Spleen (tissue), 11 donors: ENCODE data around the gene CCDC141. TPM values are rescaled to one million over a fixed set of nuclear protein-coding genes. Genes with fewer than 3 reads are reported as not detected.

ENCODE experiments used
- DNase-seq: peaks from one replicate; pipeline ENCODE4 v3.0.0-alpha.2; 2020
- H3K27ac ChIP-seq, 8 donors: fragments of 200-600 bp; sonication (generic) in 7 of 8; 1 replicate in 4 of 8; 2 replicates in 4 of 8; pipeline versions ENCODE4 v1.5.0 to v1.8.0; 2016 to 2021; ENCODE audit warnings: inconsistent platforms in 4 of 8, mild to moderate bottlenecking in 4 of 8, moderate library complexity in 1 of 8
- H3K27me3 ChIP-seq, 7 donors: fragments of 200-600 bp; sonication (generic) in 6 of 7; replicated peaks in 1 of 7; 1 replicate in 4 of 7; 2 replicates in 3 of 7; pipeline versions ENCODE4 v1.5.0 to v1.8.0; 2016 to 2021; ENCODE audit warnings: inconsistent platforms in 3 of 7, mild to moderate bottlenecking in 1 of 7
- H3K36me3 ChIP-seq, 6 donors: fragments of 200-600 bp; sonication (generic) in 5 of 6; 1 replicate in 4 of 6; 2 replicates in 2 of 6; pipeline versions ENCODE4 v1.5.0 to v1.8.0; 2016 to 2021; ENCODE audit warnings: inconsistent platforms in 2 of 6
- H3K4me1 ChIP-seq, 6 donors: fragments of 200-600 bp; sonication (generic) in 5 of 6; 1 replicate in 3 of 6; 2 replicates in 3 of 6; pipeline versions ENCODE4 v1.5.0 to v1.8.0; 2016 to 2021; ENCODE audit warnings: inconsistent platforms in 3 of 6
- H3K4me3 ChIP-seq, 8 donors: fragments of 200-600 bp; sonication (generic) in 7 of 8; 1 replicate in 4 of 8; 2 replicates in 4 of 8; pipeline versions ENCODE4 v1.5.0 to v1.8.0; 2016 to 2021; ENCODE audit warnings: inconsistent platforms in 4 of 8, mild to moderate bottlenecking in 4 of 8, moderate library complexity in 2 of 8
- H3K9me3 ChIP-seq, 8 donors: fragments of 200-600 bp; sonication (generic) in 7 of 8; 1 replicate in 4 of 8; 2 replicates in 4 of 8; pipeline versions ENCODE4 v1.5.0 to v1.8.0; 2016 to 2021; ENCODE audit warnings: inconsistent platforms in 4 of 8
- CTCF ChIP-seq, 11 experiments: fragments of 200-600 bp in 7 of 11; fragments of 450-650 bp in 4 of 11; sonication (generic) in 4 of 11; IDR thresholded peaks in 8 of 11; conservative IDR thresholded peaks in 3 of 11; 1 replicate in 7 of 11; 2 replicates in 4 of 11; pipeline versions ENCODE4 v1.4.0 to v1.8.0; 2016 to 2021; ENCODE audit warnings: antibody characterized with exemption in 11 of 11, inconsistent platforms in 4 of 11, mild to moderate bottlenecking in 1 of 11
- POLR2A ChIP-seq, 3 donors: fragments of 450-650 bp; IDR thresholded peaks; one replicate each; pipeline ENCODE4 v1.5.1; 2017; ENCODE audit warnings: antibody characterized with exemption in 3 of 3, mild to moderate bottlenecking in 1 of 3
- POLR2AphosphoS5 ChIP-seq, 3 donors: sonication (generic); formaldehyde crosslinking; IDR thresholded peaks; one replicate each; pipeline ENCODE4 v1.5.1; 2017; ENCODE audit warnings: antibody characterized with exemption in 3 of 3
- WGBS, 5 donors: extraction: QIAGEN DNeasy Blood & Tissue Kit in 3 of 5; methylation state at CpG; one replicate each; pipeline versions ENCODE4 v1.1.5 to v1.1.7; 2013 to 2018; 5-methylcytosine and 5-hydroxymethylcytosine counted together
- intact Hi-C: fragments of 100-400 bp; cut with DNase I; formaldehyde crosslinking; loops from one replicate; pipeline ENCODE4 v1.15.0; 2023; ENCODE audit warnings: low total_unique reads
- polyA plus RNA-seq, 3 donors: library from polyadenylated mRNA; stranded (reverse); fragments of 200-250 nt; gene quantifications; one replicate each; pipeline ENCODE4 v1.2.1, GENCODE V29; 2013
- total RNA-seq, 7 donors: library from RNA; depleted of rRNA in 3 of 7; stranded (reverse); fragments of >200 nt in 3 of 7; fragmentation: NEBNext Ultra II Directional in 4 of 7; extraction: Animal tissue kit (Norgen Biotek cat#: 25700) in 4 of 7; gene quantifications; one replicate each; pipeline versions ENCODE4 v1.1.0 to v1.2.1, GENCODE V29; 2016 to 2021
- donor health status: healthy with polysubstance abuse.
- donor health status: DM: no; HTN: no; CAD: no; lungs with moderate emphysema.
- donor health status: DM: no; HTN: no; CAD: no.
- donor health status: Bipolar disorder and iron deficiency.
- donor health status: healthy.
- donor health status: DM: no; HTN: no; CAD: no.
- donor health status: DM: yes; HTN: yes; CAD: no.

The CCDC141 gene
- total and polyA plus RNA-seq, 10 donors, result 0.29 to 21.3 (median 11.4) TPM

GRCh38 chr2:178892751-178893625, 156.9 kb downstream of the CCDC141 start:
- no peaks in the 10 kb centered on the region for H3K9me3 ChIP-seq
- no peak for DNase-seq
- 71 to 82% (median 79%) methylated on average over 5 of the region's 5 CpGs for WGBS, 5 donors
- peaks cover 0 to 4% (median 0%) of the 10 kb centered on the region in 6 donors for H3K4me1 ChIP-seq
- H3K27ac ChIP-seq, result no peak overlapping the region
- no peak for TF ChIP-seq CTCF (IDR thresholded peaks at IDR 0.05 in 8 of 11, conservative IDR thresholded peaks at IDR 0.05 in 3 of 11)
- no peak for TF ChIP-seq POLR2AphosphoS5 (IDR thresholded peaks at IDR 0.05)
- TF ChIP-seq POLR2A (IDR thresholded peaks at IDR 0.05), result no peak
- no peaks in the 10 kb centered on the region for H3K27me3 ChIP-seq
- H3K36me3 ChIP-seq, result no peaks in the 10 kb centered on the region
- intact Hi-C loops, result loop anchor here (10.0 kb wide), 1 partner anchor 232 kb away; no protein-coding TSS in a partner anchor
- H3K4me3 ChIP-seq, result no peak overlapping the region

GRCh38 chr2:178891959-178892485, 157.9 kb downstream of the CCDC141 start:
- H3K27me3 ChIP-seq, result no peaks in the 10 kb centered on the region
- DNase-seq, result no peak
- peaks cover 0 to 4% (median 0%) of the 10 kb centered on the region in 6 donors for H3K4me1 ChIP-seq
- intact Hi-C loops, result loop anchor here (10.0 kb wide), 1 partner anchor 233 kb away; no protein-coding TSS in a partner anchor
- TF ChIP-seq POLR2AphosphoS5 (IDR thresholded peaks at IDR 0.05), result no peak
- TF ChIP-seq POLR2A (IDR thresholded peaks at IDR 0.05), result no peak
- no peak for TF ChIP-seq CTCF (IDR thresholded peaks at IDR 0.05 in 8 of 11, conservative IDR thresholded peaks at IDR 0.05 in 3 of 11)
- H3K27ac ChIP-seq, result no peak overlapping the region
- H3K36me3 ChIP-seq, result no peaks in the 10 kb centered on the region
- H3K4me3 ChIP-seq, result no peak overlapping the region
- H3K9me3 ChIP-seq, result no peaks in the 10 kb centered on the region
- WGBS, 5 donors, result 73 to 85% (median 78%) methylated on average over 5 of the region's 5 CpGs

GRCh38 chr2:178891265-178891958, 158.5 kb downstream of the CCDC141 start:
- no peaks in the 10 kb centered on the region for H3K27me3 ChIP-seq
- DNase-seq, result no peak
- intact Hi-C loops, result loop anchor here (10.0 kb wide), 1 partner anchor 233 kb away; no protein-coding TSS in a partner anchor
- H3K9me3 ChIP-seq, result no peaks in the 10 kb centered on the region
- TF ChIP-seq CTCF (IDR thresholded peaks at IDR 0.05 in 8 of 11, conservative IDR thresholded peaks at IDR 0.05 in 3 of 11) (peak; percentile 68 to 94 (median 84)), POLR2AphosphoS5 (IDR thresholded peaks at IDR 0.05) (no peak)
- H3K36me3 ChIP-seq, result no peaks in the 10 kb centered on the region
- H3K27ac ChIP-seq, result no peak overlapping the region
- H3K4me1 ChIP-seq, result peaks cover 0 to 4% (median 0%) of the 10 kb centered on the region in 6 donors
- H3K4me3 ChIP-seq, result no peak overlapping the region
- 26 to 38% (median 33%) methylated on average over 3 of the region's 3 CpGs for WGBS, 5 donors
